Brain microvascular endothelial cell (primary cell): Measurements from ENCODE around the gene ATMIN.

ENCODE experiments used
- DNase-seq: peaks from one replicate; pipeline ENCODE4 v3.0.0-alpha.2; 2020
- H3K27ac ChIP-seq: fragments of 250-450 bp; sonication (Bioruptor Pico); 2 replicates; pipeline ENCODE4 v1.5.1; 2020; ENCODE audit warnings: mild to moderate bottlenecking, moderate library complexity
- H3K27me3 ChIP-seq: fragments of 250-450 bp; sonication (Bioruptor Pico); replicated peaks from 2 replicates; pipeline ENCODE4 v1.5.1; 2020; ENCODE audit warnings: mild to moderate bottlenecking
- H3K36me3 ChIP-seq: fragments of 250-450 bp; sonication (Bioruptor Pico); replicated peaks from 2 replicates; pipeline ENCODE4 v1.5.1; 2020; ENCODE audit warnings: mild to moderate bottlenecking
- H3K4me3 ChIP-seq: 2 replicates; pipeline ENCODE4 v1.5.1; 2011; ENCODE audit warnings: low read depth, mild to moderate bottlenecking, control low read depth, low read length, moderate library complexity
- in situ Hi-C: cut with HindIII; loops from 2 replicates; pipeline ENCODE4 v1.10.0; 2017; ENCODE audit warnings: low sequenced_read_pairs, low pct_ligation_motif_present
- TF ChIP-seq, protein P1 (sequence below): IDR thresholded peaks from 2 replicates; pipeline ENCODE4 v1.5.1; 2011; ENCODE audit warnings: low read depth, mild to moderate bottlenecking, moderate library complexity, low read length, control low read depth, inconsistent platforms; ENCODE audit errors: missing control alignments

ATMIN gene

DNA sequence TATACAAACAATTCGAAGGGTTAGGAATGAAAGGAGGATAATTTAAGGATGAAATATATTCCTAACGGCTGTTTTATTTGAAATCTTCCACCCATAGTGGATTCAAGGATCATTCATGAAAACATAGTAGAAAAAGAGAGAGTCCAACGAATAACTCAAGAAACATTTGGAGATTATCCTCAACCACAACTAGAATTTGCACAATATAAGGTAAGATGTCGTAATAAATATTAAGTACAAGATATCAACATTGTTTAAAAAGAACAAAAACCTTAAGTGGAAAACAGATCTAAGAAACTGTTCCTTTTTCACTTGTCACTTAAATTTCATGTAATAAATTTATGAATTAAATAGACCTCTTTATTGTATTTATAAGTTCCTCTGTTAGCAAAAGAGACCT, 9.2 kb upstream of the ATMIN start:
- in situ Hi-C loops: no loop called here

DNA sequence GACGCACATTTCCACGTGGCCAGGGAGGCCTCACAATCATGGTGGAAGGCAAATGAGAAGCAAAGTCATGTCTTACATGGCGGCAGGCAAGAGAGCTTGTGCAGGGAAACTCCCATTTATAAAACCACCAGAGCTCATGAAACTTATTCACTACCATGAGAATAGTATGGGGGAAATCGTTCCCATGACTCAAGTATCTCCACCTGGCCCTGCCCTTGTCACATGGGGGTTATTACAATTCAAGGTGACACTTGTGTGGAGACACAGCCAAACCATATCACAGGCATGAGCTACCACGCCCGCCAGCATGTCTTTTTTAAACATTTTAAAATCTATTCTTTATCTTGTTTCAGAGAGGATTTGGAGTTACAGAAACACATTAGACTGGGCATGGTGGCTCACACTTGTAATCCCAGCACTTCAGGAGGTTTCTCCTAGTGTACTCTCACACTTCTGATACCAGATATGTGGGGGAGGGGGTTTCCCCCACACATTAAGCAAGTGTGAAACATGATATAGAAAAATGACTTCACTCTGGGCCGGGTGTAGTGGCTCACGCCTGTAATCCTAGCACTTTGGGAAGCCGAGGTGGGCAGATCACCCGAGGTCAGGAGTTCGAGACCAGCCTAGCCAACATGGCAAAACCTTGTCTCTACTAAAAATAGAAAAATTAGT, 5.6 kb upstream of the ATMIN start:
- H3K27me3 ChIP-seq: no peaks in the 10 kb centered on the region
- H3K27ac ChIP-seq: no peak overlapping the region
- peaks cover 16% of the 10 kb centered on the region for H3K36me3 ChIP-seq
- H3K4me3 ChIP-seq: no peak overlapping the region
- in situ Hi-C loops: no loop called here
- DNase-seq: no peak
- TF ChIP-seq, protein P1, sequence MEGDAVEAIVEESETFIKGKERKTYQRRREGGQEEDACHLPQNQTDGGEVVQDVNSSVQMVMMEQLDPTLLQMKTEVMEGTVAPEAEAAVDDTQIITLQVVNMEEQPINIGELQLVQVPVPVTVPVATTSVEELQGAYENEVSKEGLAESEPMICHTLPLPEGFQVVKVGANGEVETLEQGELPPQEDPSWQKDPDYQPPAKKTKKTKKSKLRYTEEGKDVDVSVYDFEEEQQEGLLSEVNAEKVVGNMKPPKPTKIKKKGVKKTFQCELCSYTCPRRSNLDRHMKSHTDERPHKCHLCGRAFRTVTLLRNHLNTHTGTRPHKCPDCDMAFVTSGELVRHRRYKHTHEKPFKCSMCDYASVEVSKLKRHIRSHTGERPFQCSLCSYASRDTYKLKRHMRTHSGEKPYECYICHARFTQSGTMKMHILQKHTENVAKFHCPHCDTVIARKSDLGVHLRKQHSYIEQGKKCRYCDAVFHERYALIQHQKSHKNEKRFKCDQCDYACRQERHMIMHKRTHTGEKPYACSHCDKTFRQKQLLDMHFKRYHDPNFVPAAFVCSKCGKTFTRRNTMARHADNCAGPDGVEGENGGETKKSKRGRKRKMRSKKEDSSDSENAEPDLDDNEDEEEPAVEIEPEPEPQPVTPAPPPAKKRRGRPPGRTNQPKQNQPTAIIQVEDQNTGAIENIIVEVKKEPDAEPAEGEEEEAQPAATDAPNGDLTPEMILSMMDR: no peak

More for the DNA sequence above, 9.2 kb upstream of the ATMIN start:
- Histone ChIP-seq H3K4me3 (no peak overlapping the region), H3K27ac (no peak overlapping the region), H3K36me3 (peaks cover 32% of the 10 kb centered on the region), H3K27me3 (no peaks in the 10 kb centered on the region)
- TF ChIP-seq, protein P1: no peak
- no peak for DNase-seq

DNA sequence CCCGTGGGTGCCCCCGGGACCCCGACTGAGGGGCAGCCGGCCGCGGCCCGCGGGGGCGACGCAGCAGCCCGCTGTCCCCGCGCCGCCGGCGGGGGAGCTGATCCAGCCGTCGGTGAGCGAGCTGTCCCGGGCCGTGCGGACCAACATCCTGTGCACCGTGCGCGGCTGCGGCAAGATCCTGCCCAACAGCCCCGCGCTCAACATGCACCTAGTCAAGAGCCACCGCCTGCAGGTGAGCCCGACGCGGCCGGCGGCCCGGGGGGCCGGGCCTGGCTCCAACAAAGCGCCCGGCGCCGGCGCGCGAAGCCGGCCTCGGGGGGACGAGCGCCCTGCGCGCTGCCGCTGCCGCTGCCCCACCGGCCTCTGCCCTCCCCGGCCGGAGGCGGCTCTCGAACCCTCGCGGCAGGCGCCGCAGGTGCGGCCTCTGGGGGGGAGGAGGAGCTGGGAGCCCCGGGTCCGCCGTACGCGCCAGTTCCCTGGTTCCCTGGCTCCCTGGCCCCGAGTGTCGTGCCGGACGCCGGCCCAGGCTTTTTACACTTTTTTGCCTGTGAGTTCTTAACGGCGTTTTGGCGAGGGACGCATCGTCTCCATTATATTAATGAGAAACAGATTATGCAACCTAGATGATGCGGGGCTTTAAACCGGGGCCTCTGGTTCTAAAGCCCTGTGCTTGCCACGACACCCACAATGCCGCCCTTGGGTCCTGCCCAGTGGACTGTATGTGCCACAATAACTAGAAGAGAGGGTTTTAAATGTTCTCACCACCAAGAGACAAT, 521 bp downstream of the ATMIN start:
- Histone ChIP-seq H3K27ac (peak overlapping the region; percentile 32), H3K27me3 (no peaks in the 10 kb centered on the region), H3K36me3 (no peaks in the 10 kb centered on the region), H3K4me3 (peak overlapping the region; percentile 69)
- TF ChIP-seq, protein P1: peak; percentile 13
- in situ Hi-C loops: no loop called here
- peak; percentile 6 for DNase-seq

DNA sequence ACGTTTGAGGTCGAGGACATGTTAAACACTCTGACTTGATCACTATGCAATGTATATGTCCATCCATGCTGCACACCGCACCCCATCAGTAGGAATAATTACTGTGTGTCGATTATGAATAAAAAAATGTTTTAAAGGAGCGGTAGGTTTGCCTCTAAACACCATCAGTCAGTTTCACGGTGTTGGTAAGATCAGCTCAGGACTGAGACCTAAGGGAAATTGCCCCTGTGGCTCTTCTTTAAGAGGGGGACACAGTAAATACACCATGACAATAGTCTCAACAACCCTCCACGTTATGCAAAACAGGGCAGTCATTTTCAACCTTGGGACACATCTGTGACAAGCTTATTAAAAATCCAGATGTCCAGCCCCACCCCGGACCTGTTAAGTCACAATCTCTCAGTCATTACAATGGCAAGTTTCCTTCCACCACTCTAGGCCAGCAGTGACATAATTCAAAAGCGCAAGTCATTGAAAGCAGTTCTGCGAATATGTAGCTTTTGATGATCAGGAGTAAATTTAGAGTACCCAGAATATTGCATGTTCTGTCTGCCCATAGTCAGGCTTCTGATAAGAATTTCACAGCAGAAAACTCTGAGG, 1.2 kb downstream of the ATMIN start:
- H3K27ac ChIP-seq: peak overlapping the region; percentile 32

DNA sequence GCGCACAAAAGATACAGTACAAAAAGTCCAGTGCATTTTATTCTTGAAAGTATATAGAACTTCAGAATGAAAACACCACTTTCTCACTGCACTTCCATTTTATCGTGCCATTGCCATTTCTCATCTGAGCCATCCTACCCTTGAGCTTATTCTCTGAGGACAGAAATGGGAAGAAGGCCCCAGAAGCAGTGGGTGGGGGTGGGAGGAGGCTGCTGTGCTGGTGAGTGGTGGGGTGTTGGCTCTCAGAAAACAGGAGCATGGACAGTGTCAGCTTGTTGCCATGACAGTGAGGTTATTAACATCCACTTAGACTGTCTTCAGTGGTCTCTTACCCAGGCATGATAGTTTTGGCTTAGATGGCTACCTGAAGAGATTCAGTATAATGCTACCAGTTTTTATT, 4.5 kb downstream of the ATMIN start:
- no peaks in the 10 kb centered on the region for H3K27me3 ChIP-seq
- H3K27ac ChIP-seq: no peak overlapping the region
- TF ChIP-seq, protein P1: no peak
- no peak for DNase-seq
- in situ Hi-C loops: no loop called here
- H3K4me3 ChIP-seq: no peak overlapping the region
- peaks cover 30% of the 10 kb centered on the region for H3K36me3 ChIP-seq

More for the DNA sequence above, 1.2 kb downstream of the ATMIN start:
- peaks cover 6% of the 10 kb centered on the region for H3K36me3 ChIP-seq
- no peak for DNase-seq
- peak overlapping the region; percentile 69 for H3K4me3 ChIP-seq
- in situ Hi-C loops: no loop called here
- TF ChIP-seq, protein P1: no peak
- H3K27me3 ChIP-seq: no peaks in the 10 kb centered on the region
